Activated CD4-positive, alpha-beta T cell treated with anti-CD3 and anti-CD28 coated beads, Interleukin-2, amount 50 U/mL, for 24 hours (primary cell): ENCODE measurements around the gene ASB14.
"Not testable (repeated sequence)": the region's sequence is repeated elsewhere in the genome, so short reads cannot be mapped to it uniquely, and the experiment has no call there.

ENCODE experiments used
- DNase-seq, 2 donors: peaks; one replicate each; pipeline ENCODE4 v3.0.0-alpha.2; 2020; ENCODE audit warnings: low read depth in 1 of 2, low spot score in 1 of 2

Gene ASB14

DNA sequence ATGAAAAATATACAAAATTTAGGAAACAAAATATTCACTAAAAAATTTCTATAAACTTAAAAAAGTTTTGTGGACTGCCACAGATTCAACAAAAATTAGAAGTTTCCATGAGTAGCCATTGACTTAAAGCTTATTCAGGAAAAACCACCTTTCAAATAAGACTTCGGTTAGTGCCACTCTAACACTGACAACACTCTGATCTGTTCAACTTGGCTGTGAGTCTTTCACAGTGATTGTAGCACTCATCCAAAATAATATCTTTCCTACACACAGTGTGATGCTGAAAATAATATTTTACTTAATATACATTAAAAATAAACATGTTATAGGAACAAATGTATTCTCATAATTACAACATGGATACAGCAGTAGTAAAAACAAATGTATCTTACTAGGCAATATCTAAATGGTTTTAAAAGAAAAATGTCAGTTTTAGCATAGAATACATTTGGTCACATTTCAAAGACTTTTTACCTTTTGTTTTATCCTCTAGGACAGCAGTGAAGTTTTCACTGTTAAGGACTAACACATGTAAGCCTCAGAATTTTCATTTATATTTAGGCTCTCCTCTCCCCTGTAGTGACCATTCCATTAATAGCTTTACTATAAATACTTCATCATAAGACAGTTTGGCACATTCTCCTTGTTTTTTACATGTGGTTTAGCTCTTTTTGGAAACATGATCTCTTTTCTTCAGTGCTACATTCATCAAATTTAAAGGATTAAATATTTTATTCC lies at the start of gene ASB14:
ASB14 (minus strand) TSS at position 527 of the 738 bp plus-strand sequence. CDS start 652 bp downstream, outside the sequence.
- no peak for DNase-seq

GRCh38 chr3:57339071-57339642 lies 46.7 kb upstream of the ASB14 start:
- not testable (repeated sequence) for DNase-seq

DNA sequence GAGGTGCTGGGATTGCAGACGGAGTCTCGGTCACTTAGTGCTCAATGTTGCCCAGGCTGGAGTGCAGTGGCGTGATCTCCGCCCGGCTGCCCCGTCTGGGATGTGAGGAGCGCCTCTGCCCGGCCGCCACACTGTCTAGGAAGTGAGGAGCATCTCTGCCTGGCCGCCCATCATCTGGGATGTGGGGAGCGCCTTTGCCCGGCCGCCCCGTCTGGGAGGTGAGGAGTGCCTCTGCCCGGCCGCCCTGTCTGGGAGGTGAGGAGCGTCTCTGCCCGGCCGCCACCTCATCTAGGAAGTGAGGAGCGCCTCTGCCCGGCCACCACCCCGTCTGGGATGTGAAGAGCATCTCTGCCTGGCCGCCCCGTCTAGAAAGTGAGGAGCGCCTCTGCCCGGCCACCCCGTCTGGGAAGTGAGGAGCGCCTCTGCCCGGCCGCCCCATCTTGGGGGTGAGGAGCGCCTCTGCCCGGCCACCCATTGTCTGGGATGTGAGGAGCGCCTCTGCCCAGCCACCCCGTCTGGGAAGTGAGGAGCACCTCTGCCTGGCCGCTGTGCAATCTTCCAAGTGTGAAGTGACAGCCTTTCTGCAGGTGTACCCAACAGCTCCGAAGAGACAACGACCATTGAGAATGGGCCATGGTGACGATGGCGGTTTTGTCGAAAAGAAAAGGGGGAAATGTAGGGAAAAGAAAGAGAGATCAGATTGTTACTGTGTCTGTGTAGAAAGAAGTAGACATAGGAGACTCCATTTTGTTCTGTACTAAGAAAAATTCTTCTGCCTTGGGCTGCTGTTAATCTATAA lies 46.0 kb upstream of the ASB14 start:
- not testable (repeated sequence) for DNase-seq

DNA sequence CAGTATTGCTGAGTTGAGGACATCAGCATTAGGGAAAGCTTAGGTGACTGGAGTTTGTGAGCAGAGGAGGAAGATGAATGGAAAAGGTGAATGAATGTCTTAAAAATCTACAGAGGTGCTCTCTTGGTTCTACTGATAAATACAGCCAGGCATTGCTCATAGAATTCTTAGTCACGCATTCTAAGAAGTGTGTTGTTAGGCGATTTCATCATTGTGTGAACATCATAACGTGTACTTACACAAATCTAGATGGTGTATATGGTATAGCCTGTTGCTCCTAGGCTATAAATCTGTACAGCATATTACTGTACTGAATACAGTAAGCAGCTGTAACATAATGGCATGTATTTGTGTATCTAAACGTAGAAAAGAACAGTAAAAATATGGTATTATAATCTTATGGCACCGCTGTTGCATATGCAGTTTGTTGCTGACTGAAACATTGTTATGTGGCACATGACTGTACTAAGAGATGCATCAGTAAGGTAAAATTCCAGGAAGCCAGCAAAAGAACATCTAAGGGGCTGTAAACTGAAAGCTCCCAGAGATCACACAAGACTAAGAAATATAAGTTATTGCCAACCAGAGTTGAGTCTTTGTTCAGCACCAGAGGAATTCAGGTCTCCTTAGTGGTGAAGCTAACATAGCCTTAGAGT lies 42.9 kb upstream of the ASB14 start:
- DNase-seq: no peak

GRCh38 chr3:57331078-57331610 lies 38.7 kb upstream of the ASB14 start:
- DNase-seq: no peak

DNA sequence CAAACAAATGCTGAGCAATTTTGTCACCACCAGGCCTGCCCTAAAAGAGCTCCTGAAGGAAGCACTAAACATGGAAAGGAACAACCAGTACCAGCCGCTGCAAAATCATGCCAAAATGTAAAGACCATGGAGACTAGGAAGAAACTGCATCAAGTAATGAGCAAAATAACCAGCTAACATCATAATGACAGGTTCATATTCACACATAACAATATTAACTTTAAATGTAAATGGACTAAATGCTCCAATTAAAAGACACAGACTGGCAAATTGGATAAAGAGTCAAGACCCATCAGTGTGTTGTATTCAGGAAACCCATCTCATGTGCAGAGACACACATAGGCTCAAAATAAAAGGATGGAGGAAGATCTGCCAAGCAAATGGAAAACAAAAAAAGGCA lies 34.0 kb upstream of the ASB14 start:
- DNase-seq: not testable (repeated sequence)

GRCh38 chr3:57314204-57314603 lies 21.7 kb upstream of the ASB14 start:
- no peak for DNase-seq

DNA sequence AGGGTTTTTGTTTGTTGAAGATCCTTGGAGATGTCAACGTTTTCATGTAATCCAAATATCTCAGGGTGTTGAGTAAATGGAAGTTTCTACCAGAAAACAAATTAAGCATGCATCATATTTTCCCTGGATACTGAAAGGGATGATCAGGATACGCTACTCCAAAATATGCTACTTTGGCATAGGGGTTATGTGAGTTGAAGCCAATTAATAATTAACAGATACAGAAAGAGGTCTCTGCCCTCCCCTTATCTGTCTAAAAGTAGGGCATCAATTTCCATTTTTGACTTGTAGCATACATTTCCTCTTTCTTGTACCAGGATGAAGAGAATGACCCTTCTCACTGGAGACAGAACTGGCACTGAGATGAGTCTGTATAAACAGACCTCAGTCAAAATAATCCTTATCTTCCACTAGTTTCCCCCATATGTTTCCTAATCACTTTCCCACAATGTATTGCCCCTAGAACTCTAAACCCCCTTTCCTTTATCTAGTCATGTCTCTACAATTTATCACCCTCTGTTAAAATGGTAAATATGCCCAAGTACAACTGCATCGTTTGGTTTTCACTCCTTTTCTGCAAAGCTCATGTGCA lies 17.4 kb upstream of the ASB14 start:
- DNase-seq: no peak

- DNase-seq: not testable (repeated sequence)
These were observed 11.0 kb upstream of the ASB14 start for GRCh38 chr3:57303520-57303919.

- no peak for DNase-seq
These were observed 5.6 kb upstream of the ASB14 start for GRCh38 chr3:57298041-57298440.

DNA sequence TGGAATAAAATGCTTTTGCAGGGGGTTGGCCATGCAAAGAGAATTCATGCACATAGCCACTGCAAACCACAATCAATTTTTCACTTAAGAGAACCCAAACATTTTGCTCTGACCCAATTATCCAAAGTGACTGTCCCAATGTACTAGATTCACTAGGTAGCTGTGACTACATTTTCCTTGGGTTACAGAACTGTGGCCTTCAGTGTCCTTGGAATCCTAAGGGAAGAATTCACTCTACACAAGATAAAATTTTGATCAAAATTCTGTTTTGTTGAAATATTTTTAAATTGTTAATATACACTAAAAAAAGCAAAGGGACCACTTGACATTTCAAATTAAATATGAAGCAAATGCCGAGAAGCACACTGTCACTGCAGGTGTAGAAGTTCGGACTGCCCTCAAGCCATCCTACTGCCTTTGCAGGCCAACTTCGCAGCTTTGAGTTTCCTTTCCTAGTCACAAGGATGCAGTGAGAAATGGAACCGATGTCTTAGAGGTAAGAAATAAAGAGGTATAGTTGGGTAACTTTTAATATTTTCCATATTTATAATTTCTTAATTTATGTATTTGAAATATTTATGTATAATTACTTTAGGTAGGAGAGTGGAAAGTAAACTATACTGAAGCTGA lies 527 bp upstream of the ASB14 start:
- DNase-seq: no peak

GRCh38 chr3:57288403-57288802 lies 4.1 kb downstream of the ASB14 start:
- DNase-seq: no peak

GRCh38 chr3:57287205-57287604 lies 5.3 kb downstream of the ASB14 start:
- DNase-seq: no peak

- no peak for DNase-seq
These were observed 9.2 kb downstream of the ASB14 start for GRCh38 chr3:57283334-57283733.

DNA sequence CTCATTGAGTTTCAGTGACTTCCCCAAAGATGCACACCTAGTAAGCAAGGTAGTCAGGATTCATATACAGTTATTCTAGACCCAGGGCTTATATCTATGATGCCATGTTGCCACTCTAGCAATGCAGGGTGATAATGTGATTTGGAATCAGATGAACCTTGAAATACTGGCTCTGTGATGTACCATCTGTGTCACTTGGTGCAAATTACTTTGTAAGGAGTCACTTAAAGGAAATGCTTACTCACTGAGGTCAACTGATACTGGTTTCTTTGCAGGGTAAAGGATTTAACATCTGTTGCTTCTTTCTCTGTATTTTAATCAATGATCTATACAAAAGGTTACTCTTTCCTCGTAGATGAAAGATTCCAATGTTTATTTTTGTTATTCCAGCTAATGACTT lies 10.8 kb downstream of the ASB14 start:
- DNase-seq: no peak

DNA sequence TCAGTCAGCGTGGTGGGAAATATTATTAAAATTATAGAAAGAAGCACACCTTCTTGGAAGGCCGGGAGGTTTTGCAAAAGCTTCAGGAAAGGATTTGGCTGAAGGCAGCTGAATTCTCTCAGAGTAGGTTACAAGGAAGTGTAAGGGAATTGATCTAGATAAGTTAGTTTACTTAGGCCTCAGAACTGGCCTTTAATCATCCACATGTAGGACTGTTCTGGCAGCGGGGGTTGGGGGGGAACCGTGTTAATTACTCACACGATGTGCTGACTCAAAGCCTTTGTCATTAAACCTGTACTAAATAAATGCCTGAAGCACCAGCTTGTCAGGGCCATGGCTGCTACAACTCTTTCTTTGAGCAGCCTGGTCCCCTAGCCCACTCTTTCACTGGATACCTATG lies 12.8 kb downstream of the ASB14 start:
- DNase-seq: no peak

DNA sequence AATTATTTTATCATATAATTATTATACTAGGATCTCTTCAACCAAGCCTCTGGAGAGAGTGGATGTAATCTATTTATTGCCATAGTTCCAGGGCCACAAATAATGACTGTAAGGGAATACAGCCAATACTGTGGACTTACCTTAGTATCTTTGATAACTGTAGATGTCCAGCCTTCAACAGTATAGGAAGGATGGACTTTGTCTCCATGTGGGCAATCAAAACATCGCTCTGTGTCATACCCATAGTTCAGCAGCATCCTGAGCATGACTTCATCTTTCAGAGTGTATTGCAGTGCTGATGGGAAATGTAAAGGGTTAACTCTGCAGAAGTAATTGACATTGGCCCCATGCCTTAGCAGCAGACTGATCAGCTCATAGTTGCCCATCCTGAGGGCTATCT lies 14.2 kb downstream of the ASB14 start:
- DNase-seq: no peak

DNA sequence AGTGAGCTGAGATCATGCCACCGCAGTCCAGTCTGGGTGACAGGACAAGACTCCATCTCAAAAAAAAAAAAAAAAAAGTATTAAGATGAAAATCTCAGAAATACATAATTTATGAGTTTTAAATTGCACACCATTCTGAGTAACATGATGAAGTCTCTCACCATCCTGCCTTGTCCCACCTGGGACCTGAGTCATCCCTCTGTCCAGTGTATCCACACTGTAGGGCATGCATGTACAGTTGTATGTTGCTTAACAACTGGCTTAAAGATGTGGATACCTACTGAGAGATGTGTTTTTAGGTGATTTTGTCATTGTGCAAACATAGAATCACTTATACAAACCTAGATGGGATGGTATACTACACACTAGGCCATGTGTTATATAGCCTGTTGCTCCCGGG lies 17.1 kb downstream of the ASB14 start:
- DNase-seq: no peak

DNA sequence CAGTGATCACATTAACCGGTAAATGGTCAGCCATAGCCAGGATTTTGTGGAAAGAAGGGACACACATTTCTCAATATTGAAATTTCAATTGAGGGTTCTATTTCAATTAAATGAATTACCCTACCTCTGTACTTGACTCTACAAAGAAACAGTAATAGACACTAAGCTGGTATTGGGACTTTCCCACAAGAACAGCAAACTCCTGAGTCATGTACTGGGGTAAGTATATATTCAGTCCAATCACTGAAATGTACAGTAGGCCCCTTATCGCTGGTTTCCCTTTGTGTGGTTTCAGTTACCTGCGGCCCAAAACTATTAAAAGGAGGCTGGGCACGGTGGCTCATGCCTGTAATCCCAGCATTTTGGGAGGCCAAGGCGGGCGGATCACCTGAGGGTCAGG lies 17.6 kb downstream of the ASB14 start:
- no peak for DNase-seq

- DNase-seq: no peak
These were observed 24.1 kb downstream of the ASB14 start for GRCh38 chr3:57268416-57268815.

DNA sequence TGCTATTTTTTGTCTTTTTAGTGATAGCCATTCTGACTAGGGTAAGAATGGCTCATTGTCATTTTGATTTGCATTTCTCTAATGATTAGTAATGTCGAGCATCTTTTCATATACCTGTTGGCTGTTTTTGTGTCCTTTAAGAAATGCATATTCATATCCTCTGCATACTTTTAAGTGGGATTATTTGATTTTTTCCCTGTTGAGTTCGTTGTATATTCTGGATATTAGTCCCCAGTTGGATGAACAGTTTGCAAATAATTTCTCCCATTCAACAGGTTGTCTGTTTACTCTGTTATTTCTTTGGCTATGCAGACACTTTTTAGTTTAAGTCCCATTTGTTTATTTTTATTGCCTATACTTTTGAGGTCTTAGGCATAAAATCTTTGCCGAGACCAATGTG lies 30.6 kb downstream of the ASB14 start:
- no peak for DNase-seq
